Measurements from ENCODE around the gene MIPOL1.
"Not testable (repeated sequence)": the region's sequence is repeated elsewhere in the genome, so short reads cannot be mapped to it uniquely, and the experiment has no call there.

The MIPOL1 gene

DNA sequence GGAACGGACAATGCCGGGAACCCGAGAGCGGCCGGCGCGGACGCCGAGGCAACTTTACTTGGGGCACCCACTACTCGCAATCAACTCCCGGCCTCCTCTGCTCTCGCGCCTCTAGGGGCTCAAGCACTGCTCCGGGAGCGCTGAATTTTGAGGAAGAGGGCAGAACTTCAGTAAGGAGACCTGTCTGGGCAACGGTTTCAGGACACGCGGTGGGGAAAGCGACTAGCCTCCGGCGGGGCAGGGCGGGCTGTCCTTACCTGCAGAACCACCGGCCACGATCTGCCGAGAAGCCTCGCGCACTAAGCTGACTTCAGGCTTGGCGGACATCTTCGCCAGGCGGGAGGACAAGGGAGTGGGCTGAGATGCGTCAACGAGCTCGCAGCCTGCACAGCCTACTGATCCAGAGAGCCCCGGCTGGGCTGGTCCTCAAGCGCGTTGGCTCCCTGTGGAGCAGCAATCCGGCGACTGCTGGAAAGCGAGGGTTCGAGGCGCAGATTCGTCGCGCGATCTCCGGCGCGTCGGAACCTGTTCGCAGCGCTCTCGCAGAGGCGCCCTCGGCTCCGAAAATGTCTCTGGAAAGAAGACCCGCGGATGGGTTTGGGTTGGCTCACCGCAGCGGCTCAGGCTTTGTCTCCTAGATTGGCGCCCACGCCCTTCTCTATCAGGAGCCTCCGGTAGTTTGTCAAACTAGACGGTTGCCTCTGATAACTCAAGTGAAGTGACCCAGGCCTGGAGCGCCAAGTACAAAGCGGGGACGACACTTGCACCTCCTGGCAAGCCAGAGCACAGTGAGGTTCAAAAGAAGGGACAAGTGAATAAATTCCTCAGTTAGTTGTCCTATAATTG is 25.5 kb upstream of the MIPOL1 start, which contains the start of gene SLC25A21:
SLC25A21 (minus strand) TSS at position 583 of the 846 bp plus-strand sequence.
- Histone ChIP-seq H3K4me3 (ENCODE audit: low read length) (peak within 1 kb of the TSS; percentile 70), H3K36me3 (ENCODE audit: control insufficient read depth, insufficient read depth, low read length) (no peaks in the 10 kb centered on the region), H3K9ac (ENCODE audit: low read length) (peak within 1 kb of the TSS; percentile 85), H3K27ac (ENCODE audit: low read depth, low read length) (peak within 1 kb of the TSS; percentile 89), H3K4me1 (ENCODE audit: control insufficient read depth, insufficient read depth, low read length) (peaks cover 4% of the 10 kb centered on the region), H3K27me3 (ENCODE audit: control insufficient read depth, insufficient read depth, low read length) (no peaks in the 10 kb centered on the region)

GRCh38 chr14:37172936-37173614 is 24.7 kb upstream of the MIPOL1 start:
- H3K36me3 ChIP-seq (ENCODE audit: control insufficient read depth, insufficient read depth, low read length) = no peaks in the 10 kb centered on the region
- peak overlapping the region; percentile 89 for H3K27ac ChIP-seq (ENCODE audit: low read depth, low read length)

GRCh38 chr14:37179896-37180502 is 17.7 kb upstream of the MIPOL1 start:
- H3K36me3 ChIP-seq (ENCODE audit: control insufficient read depth, insufficient read depth, low read length) = no peaks in the 10 kb centered on the region
- no peaks in the 10 kb centered on the region for H3K4me1 ChIP-seq (ENCODE audit: control insufficient read depth, insufficient read depth, low read length)
- no peak overlapping the region for H3K9ac ChIP-seq (ENCODE audit: low read length)
- no peak overlapping the region for H3K4me3 ChIP-seq (ENCODE audit: low read length)
- no peak overlapping the region for H3K27ac ChIP-seq (ENCODE audit: low read depth, low read length)
- no peaks in the 10 kb centered on the region for H3K27me3 ChIP-seq (ENCODE audit: control insufficient read depth, insufficient read depth, low read length)

More at GRCh38 chr14:37172936-37173614, 24.7 kb upstream of the MIPOL1 start:
- Histone ChIP-seq H3K27me3 (ENCODE audit: control insufficient read depth, insufficient read depth, low read length) (no peaks in the 10 kb centered on the region), H3K4me3 (ENCODE audit: low read length) (peak overlapping the region; percentile 70), H3K9ac (ENCODE audit: low read length) (no peak overlapping the region), H3K4me1 (ENCODE audit: control insufficient read depth, insufficient read depth, low read length) (peaks cover 4% of the 10 kb centered on the region)

DNA sequence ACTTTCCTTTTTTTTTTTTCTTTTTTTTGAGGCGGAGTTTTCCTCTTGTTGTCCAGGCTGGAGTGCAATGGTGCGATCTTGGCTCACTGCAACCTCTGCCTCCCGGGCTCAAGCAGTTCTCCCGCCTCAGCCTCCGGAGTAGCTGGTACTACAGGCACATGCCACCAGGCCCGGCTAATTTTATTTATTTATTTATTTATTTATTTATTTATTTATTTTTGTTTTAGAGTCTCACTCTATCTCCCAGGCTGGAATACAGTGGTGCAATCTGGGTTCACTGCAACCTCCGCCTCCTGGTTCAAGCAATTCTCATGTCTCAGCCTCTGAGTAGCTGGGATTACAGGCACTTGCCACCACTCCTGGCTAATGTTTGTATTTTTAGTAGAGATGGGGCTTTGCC is 16.9 kb upstream of the MIPOL1 start:
- H3K27ac ChIP-seq (ENCODE audit: low read depth, low read length); H3K36me3 ChIP-seq (ENCODE audit: control insufficient read depth, insufficient read depth, low read length); H3K27me3 ChIP-seq (ENCODE audit: control insufficient read depth, insufficient read depth, low read length); H3K4me1 ChIP-seq (ENCODE audit: control insufficient read depth, insufficient read depth, low read length); H3K9ac ChIP-seq (ENCODE audit: low read length); H3K4me3 ChIP-seq (ENCODE audit: low read length): not testable (repeated sequence)

GRCh38 chr14:37181441-37181840 is 16.3 kb upstream of the MIPOL1 start:
- Histone ChIP-seq H3K36me3 (ENCODE audit: control insufficient read depth, insufficient read depth, low read length) (no peaks in the 10 kb centered on the region), H3K9ac (ENCODE audit: low read length) (no peak overlapping the region), H3K4me3 (ENCODE audit: low read length) (no peak overlapping the region), H3K27ac (ENCODE audit: low read depth, low read length) (no peak overlapping the region), H3K27me3 (ENCODE audit: control insufficient read depth, insufficient read depth, low read length) (no peaks in the 10 kb centered on the region), H3K4me1 (ENCODE audit: control insufficient read depth, insufficient read depth, low read length) (no peaks in the 10 kb centered on the region)

DNA sequence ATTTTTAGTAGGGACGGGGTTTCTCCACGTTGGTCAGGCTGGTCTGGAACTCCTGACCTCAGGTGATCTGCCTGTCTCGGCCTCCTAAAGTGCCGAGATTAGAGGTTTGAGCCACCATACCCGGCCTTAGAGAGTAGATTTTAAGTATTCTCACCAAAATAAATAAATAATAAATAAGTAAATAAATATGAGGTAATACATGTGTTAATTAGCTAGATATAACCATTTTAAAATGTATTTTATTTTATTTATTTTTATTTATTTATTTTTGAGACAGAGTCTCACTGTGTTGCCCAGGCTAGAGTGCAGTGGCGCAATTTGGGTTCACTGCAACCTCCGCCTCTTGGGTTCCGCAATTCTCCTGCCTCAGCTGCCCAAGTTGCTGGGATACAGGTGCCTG is 13.2 kb upstream of the MIPOL1 start:
- not testable (repeated sequence) for H3K4me1 ChIP-seq (ENCODE audit: control insufficient read depth, insufficient read depth, low read length); H3K4me3 ChIP-seq (ENCODE audit: low read length); H3K27ac ChIP-seq (ENCODE audit: low read depth, low read length); H3K27me3 ChIP-seq (ENCODE audit: control insufficient read depth, insufficient read depth, low read length); H3K36me3 ChIP-seq (ENCODE audit: control insufficient read depth, insufficient read depth, low read length); H3K9ac ChIP-seq (ENCODE audit: low read length)

GRCh38 chr14:37185670-37186069 is 12.1 kb upstream of the MIPOL1 start:
- Histone ChIP-seq H3K27ac (ENCODE audit: low read depth, low read length) (no peak overlapping the region), H3K4me1 (ENCODE audit: control insufficient read depth, insufficient read depth, low read length) (no peaks in the 10 kb centered on the region), H3K36me3 (ENCODE audit: control insufficient read depth, insufficient read depth, low read length) (no peaks in the 10 kb centered on the region), H3K27me3 (ENCODE audit: control insufficient read depth, insufficient read depth, low read length) (no peaks in the 10 kb centered on the region), H3K4me3 (ENCODE audit: low read length) (no peak overlapping the region), H3K9ac (ENCODE audit: low read length) (no peak overlapping the region)

DNA sequence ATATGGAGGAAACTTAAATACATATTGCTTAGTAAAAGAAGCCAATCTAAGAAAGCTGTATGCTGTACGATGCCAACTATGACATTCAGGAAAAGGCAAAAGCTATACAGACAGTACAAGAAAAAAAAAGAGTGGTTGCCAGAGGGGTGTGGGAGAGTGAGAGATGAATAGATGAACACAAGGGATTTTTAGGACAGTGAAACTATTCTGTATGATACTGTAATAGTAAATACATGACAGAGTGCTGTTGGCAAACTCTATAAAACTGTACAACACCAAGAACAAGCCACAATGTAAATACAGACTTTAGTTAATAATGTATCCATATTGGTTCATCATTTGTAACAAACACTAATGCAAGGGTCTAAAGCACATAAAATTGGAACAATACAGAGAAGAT is 10.9 kb upstream of the MIPOL1 start:
- Histone ChIP-seq H3K4me3 (ENCODE audit: low read length) (no peak overlapping the region), H3K27ac (ENCODE audit: low read depth, low read length) (no peak overlapping the region), H3K27me3 (ENCODE audit: control insufficient read depth, insufficient read depth, low read length) (no peaks in the 10 kb centered on the region), H3K9ac (ENCODE audit: low read length) (no peak overlapping the region), H3K36me3 (ENCODE audit: control insufficient read depth, insufficient read depth, low read length) (no peaks in the 10 kb centered on the region), H3K4me1 (ENCODE audit: control insufficient read depth, insufficient read depth, low read length) (no peaks in the 10 kb centered on the region)

- H3K4me1 ChIP-seq (ENCODE audit: control insufficient read depth, insufficient read depth, low read length) = no peaks in the 10 kb centered on the region
- no peaks in the 10 kb centered on the region for H3K27me3 ChIP-seq (ENCODE audit: control insufficient read depth, insufficient read depth, low read length)
- H3K27ac ChIP-seq (ENCODE audit: low read depth, low read length) = no peak overlapping the region
- H3K9ac ChIP-seq (ENCODE audit: low read length) = no peak overlapping the region
- no peak overlapping the region for H3K4me3 ChIP-seq (ENCODE audit: low read length)
- no peaks in the 10 kb centered on the region for H3K36me3 ChIP-seq (ENCODE audit: control insufficient read depth, insufficient read depth, low read length)
Measured at GRCh38 chr14:37187294-37187693, 10.4 kb upstream of the MIPOL1 start.

- H3K27me3 ChIP-seq (ENCODE audit: control insufficient read depth, insufficient read depth, low read length); H3K36me3 ChIP-seq (ENCODE audit: control insufficient read depth, insufficient read depth, low read length); H3K4me1 ChIP-seq (ENCODE audit: control insufficient read depth, insufficient read depth, low read length); H3K9ac ChIP-seq (ENCODE audit: low read length); H3K4me3 ChIP-seq (ENCODE audit: low read length); H3K27ac ChIP-seq (ENCODE audit: low read depth, low read length): not testable (repeated sequence)
Measured at GRCh38 chr14:37187840-37188577, 9.7 kb upstream of the MIPOL1 start.

GRCh38 chr14:37189733-37190132 is 8.0 kb upstream of the MIPOL1 start:
- not testable (repeated sequence) for H3K36me3 ChIP-seq (ENCODE audit: control insufficient read depth, insufficient read depth, low read length); H3K4me3 ChIP-seq (ENCODE audit: low read length); H3K9ac ChIP-seq (ENCODE audit: low read length); H3K27me3 ChIP-seq (ENCODE audit: control insufficient read depth, insufficient read depth, low read length); H3K27ac ChIP-seq (ENCODE audit: low read depth, low read length); H3K4me1 ChIP-seq (ENCODE audit: control insufficient read depth, insufficient read depth, low read length)

- peaks cover 7% of the 10 kb centered on the region for H3K4me1 ChIP-seq (ENCODE audit: control insufficient read depth, insufficient read depth, low read length)
- H3K4me3 ChIP-seq (ENCODE audit: low read length) = no peak overlapping the region
Measured at GRCh38 chr14:37194698-37195097, 3.0 kb upstream of the MIPOL1 start.

More at GRCh38 chr14:37194698-37195097, 3.0 kb upstream of the MIPOL1 start:
- no peaks in the 10 kb centered on the region for H3K27me3 ChIP-seq (ENCODE audit: control insufficient read depth, insufficient read depth, low read length)
- no peaks in the 10 kb centered on the region for H3K36me3 ChIP-seq (ENCODE audit: control insufficient read depth, insufficient read depth, low read length)
- no peak overlapping the region for H3K27ac ChIP-seq (ENCODE audit: low read depth, low read length)
- no peak overlapping the region for H3K9ac ChIP-seq (ENCODE audit: low read length)

Data from rectal smooth muscle tissue (tissue), 1 donor.